ENCODE measurements around the gene CAPN14.

The CAPN14 gene

DNA sequence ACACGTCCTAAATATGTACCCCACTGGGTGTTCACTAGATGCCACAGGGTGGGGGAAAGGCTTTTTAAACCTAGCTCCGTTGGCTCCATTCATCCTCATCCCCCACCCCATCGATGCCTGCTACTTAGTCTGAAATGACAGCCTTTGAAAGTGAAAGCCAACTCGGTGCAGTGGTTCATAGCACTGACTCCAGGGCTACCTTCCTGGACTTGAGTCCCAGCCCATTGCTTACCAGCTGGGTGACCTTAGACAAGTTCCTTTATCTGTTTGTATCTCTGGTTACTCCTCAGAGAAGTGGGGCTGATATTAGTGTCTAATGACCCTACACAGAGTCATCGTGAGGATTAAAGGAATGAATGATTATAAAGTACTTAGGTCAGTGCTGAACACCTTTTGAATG is 41.0 kb upstream of the CAPN14 start:
- no peaks in the 10 kb centered on the region for H3K9me3 ChIP-seq (ENCODE audit: control insufficient read depth, insufficient read depth, low read depth, low read length)
- no peak overlapping the region for H3K27ac ChIP-seq (ENCODE audit: extremely low read depth, low read depth, low read length)
- H3K36me3 ChIP-seq (ENCODE audit: control insufficient read depth in 2 of 2, insufficient read depth in 1 of 2, low read length in 2 of 2) = peaks cover 0 to 23% of the 10 kb centered on the region in 2 experiments; a peak in 1 of 3 replicates
- CTCF ChIA-PET = interaction anchor here (1.4 kb wide), 1 partner anchor 547 kb away, joined by 3 read pairs; no protein-coding TSS in a partner anchor
- no peak overlapping the region for H3K4me3 ChIP-seq (ENCODE audit: low read depth, low read length)
- H3K4me1 ChIP-seq (ENCODE audit: control insufficient read depth, insufficient read depth, low read length) = 0 out of 2 replicates have a peak, but pooled peaks cover 4% of the 10 kb centered on the region
- POLR2A ChIA-PET = no interaction called here
- TF ChIP-seq ZNF112 (tag by site-specific recombination; IDR thresholded peaks at IDR 0.05) (no peak), ZNF658 (tag by site-specific recombination; IDR thresholded peaks at IDR 0.05) (no peak), ZBTB1 (tag by site-specific recombination; IDR thresholded peaks at IDR 0.05) (no peak), ZNF223 (tag by site-specific recombination; IDR thresholded peaks at IDR 0.05) (no peak), ZEB2 (tag by site-specific recombination; IDR thresholded peaks at IDR 0.05) (no peak), KLF7 (tag by site-specific recombination; IDR thresholded peaks at IDR 0.05; ENCODE audit: borderline replicate concordance) (no peak), GLI2 (tag by site-specific recombination; IDR thresholded peaks at IDR 0.05; ENCODE audit: borderline replicate concordance, low read depth) (no peak), PRDM1 (tag by site-specific recombination; IDR thresholded peaks at IDR 0.05) (no peak), ZNF585B (tag by site-specific recombination; IDR thresholded peaks at IDR 0.05) (no peak), REPIN1 (tag by site-specific recombination; IDR thresholded peaks at IDR 0.05; ENCODE audit: low read depth) (no peak), ZNF335 (tag by site-specific recombination; conservative IDR thresholded peaks at IDR 0.05) (no peak), ZNF530 (tag by site-specific recombination; IDR thresholded peaks at IDR 0.05; ENCODE audit: low read depth) (no peak)
- TF ChIP-seq, protein P1, sequence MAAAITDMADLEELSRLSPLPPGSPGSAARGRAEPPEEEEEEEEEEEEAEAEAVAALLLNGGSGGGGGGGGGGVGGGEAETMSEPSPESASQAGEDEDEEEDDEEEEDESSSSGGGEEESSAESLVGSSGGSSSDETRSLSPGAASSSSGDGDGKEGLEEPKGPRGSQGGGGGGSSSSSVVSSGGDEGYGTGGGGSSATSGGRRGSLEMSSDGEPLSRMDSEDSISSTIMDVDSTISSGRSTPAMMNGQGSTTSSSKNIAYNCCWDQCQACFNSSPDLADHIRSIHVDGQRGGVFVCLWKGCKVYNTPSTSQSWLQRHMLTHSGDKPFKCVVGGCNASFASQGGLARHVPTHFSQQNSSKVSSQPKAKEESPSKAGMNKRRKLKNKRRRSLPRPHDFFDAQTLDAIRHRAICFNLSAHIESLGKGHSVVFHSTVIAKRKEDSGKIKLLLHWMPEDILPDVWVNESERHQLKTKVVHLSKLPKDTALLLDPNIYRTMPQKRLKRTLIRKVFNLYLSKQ (tag by site-specific recombination; IDR thresholded peaks at IDR 0.05; ENCODE audit: borderline replicate concordance) = no peak
- TF ChIP-seq, protein P2, sequence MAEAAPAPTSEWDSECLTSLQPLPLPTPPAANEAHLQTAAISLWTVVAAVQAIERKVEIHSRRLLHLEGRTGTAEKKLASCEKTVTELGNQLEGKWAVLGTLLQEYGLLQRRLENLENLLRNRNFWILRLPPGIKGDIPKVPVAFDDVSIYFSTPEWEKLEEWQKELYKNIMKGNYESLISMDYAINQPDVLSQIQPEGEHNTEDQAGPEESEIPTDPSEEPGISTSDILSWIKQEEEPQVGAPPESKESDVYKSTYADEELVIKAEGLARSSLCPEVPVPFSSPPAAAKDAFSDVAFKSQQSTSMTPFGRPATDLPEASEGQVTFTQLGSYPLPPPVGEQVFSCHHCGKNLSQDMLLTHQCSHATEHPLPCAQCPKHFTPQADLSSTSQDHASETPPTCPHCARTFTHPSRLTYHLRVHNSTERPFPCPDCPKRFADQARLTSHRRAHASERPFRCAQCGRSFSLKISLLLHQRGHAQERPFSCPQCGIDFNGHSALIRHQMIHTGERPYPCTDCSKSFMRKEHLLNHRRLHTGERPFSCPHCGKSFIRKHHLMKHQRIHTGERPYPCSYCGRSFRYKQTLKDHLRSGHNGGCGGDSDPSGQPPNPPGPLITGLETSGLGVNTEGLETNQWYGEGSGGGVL (tag by site-specific recombination; IDR thresholded peaks at IDR 0.05) = no peak
- TF ChIP-seq, protein P3, sequence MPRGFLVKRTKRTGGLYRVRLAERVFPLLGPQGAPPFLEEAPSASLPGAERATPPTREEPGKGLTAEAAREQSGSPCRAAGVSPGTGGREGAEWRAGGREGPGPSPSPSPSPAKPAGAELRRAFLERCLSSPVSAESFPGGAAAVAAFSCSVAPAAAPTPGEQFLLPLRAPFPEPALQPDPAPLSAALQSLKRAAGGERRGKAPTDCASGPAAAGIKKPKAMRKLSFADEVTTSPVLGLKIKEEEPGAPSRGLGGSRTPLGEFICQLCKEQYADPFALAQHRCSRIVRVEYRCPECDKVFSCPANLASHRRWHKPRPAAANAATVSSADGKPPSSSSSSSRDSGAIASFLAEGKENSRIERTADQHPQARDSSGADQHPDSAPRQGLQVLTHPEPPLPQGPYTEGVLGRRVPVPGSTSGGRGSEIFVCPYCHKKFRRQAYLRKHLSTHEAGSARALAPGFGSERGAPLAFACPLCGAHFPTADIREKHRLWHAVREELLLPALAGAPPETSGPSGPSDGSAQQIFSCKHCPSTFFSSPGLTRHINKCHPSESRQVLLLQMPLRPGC (tag by site-specific recombination; IDR thresholded peaks at IDR 0.05) = no peak
- TF ChIP-seq, protein P4, sequence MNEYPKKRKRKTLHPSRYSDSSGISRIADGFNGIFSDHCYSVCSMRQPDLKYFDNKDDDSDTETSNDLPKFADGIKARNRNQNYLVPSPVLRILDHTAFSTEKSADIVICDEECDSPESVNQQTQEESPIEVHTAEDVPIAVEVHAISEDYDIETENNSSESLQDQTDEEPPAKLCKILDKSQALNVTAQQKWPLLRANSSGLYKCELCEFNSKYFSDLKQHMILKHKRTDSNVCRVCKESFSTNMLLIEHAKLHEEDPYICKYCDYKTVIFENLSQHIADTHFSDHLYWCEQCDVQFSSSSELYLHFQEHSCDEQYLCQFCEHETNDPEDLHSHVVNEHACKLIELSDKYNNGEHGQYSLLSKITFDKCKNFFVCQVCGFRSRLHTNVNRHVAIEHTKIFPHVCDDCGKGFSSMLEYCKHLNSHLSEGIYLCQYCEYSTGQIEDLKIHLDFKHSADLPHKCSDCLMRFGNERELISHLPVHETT (tag by site-specific recombination; IDR thresholded peaks at IDR 0.05) = no peak
- TF ChIP-seq, protein P5, sequence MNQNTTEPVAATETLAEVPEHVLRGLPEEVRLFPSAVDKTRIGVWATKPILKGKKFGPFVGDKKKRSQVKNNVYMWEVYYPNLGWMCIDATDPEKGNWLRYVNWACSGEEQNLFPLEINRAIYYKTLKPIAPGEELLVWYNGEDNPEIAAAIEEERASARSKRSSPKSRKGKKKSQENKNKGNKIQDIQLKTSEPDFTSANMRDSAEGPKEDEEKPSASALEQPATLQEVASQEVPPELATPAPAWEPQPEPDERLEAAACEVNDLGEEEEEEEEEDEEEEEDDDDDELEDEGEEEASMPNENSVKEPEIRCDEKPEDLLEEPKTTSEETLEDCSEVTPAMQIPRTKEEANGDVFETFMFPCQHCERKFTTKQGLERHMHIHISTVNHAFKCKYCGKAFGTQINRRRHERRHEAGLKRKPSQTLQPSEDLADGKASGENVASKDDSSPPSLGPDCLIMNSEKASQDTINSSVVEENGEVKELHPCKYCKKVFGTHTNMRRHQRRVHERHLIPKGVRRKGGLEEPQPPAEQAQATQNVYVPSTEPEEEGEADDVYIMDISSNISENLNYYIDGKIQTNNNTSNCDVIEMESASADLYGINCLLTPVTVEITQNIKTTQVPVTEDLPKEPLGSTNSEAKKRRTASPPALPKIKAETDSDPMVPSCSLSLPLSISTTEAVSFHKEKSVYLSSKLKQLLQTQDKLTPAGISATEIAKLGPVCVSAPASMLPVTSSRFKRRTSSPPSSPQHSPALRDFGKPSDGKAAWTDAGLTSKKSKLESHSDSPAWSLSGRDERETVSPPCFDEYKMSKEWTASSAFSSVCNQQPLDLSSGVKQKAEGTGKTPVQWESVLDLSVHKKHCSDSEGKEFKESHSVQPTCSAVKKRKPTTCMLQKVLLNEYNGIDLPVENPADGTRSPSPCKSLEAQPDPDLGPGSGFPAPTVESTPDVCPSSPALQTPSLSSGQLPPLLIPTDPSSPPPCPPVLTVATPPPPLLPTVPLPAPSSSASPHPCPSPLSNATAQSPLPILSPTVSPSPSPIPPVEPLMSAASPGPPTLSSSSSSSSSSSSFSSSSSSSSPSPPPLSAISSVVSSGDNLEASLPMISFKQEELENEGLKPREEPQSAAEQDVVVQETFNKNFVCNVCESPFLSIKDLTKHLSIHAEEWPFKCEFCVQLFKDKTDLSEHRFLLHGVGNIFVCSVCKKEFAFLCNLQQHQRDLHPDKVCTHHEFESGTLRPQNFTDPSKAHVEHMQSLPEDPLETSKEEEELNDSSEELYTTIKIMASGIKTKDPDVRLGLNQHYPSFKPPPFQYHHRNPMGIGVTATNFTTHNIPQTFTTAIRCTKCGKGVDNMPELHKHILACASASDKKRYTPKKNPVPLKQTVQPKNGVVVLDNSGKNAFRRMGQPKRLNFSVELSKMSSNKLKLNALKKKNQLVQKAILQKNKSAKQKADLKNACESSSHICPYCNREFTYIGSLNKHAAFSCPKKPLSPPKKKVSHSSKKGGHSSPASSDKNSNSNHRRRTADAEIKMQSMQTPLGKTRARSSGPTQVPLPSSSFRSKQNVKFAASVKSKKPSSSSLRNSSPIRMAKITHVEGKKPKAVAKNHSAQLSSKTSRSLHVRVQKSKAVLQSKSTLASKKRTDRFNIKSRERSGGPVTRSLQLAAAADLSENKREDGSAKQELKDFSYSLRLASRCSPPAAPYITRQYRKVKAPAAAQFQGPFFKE (tag by site-specific recombination; IDR thresholded peaks at IDR 0.05; ENCODE audit: borderline replicate concordance) = no peak
- TF ChIP-seq, protein P6, sequence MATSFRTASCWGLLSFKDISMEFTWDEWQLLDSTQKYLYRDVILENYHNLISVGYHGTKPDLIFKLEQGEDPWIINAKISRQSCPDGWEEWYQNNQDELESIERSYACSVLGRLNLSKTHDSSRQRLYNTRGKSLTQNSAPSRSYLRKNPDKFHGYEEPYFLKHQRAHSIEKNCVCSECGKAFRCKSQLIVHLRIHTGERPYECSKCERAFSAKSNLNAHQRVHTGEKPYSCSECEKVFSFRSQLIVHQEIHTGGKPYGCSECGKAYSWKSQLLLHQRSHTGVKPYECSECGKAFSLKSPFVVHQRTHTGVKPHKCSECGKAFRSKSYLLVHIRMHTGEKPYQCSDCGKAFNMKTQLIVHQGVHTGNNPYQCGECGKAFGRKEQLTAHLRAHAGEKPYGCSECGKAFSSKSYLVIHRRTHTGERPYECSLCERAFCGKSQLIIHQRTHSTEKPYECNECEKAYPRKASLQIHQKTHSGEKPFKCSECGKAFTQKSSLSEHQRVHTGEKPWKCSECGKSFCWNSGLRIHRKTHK (tag by site-specific recombination; IDR thresholded peaks at IDR 0.05) = no peak
